Colonic mucosa (tissue), 4 donors: ENCODE data around the gene HEBP1. TPM values are rescaled to one million over a fixed set of nuclear protein-coding genes. Genes with fewer than 3 reads are reported as not detected.

ENCODE experiments used
- DNase-seq: peaks from one replicate; pipeline ENCODE4 v3.0.0-alpha.2; 2020
- H3K27ac ChIP-seq: fragments of 200-600 bp; one replicate; pipeline ENCODE4 v1.8.0; 2021
- H3K27me3 ChIP-seq: fragments of 200-600 bp; one replicate; pipeline ENCODE4 v1.8.0; 2021
- H3K36me3 ChIP-seq: fragments of 200-600 bp; one replicate; pipeline ENCODE4 v1.8.0; 2021
- H3K4me1 ChIP-seq: fragments of 200-600 bp; one replicate; pipeline ENCODE4 v1.8.0; 2021; ENCODE audit warnings: mild to moderate bottlenecking
- H3K4me3 ChIP-seq: fragments of 200-600 bp; one replicate; pipeline ENCODE4 v1.8.0; 2021
- H3K9ac ChIP-seq, 2 donors: one replicate each; pipeline ENCODE4 v1.7.0; 2013; ENCODE audit warnings: control low read depth in 2 of 2, low read depth in 2 of 2, low read length in 2 of 2
- H3K9me3 ChIP-seq: fragments of 200-600 bp; one replicate; pipeline ENCODE4 v1.8.0; 2021
- intact Hi-C: fragments of 100-400 bp; cut with DNase I; formaldehyde crosslinking; loops from one replicate; pipeline ENCODE4 v1.14.1; 2022
- total RNA-seq, 2 donors: library from RNA; stranded (reverse); fragmentation: NEBNext Ultra II Directional in 1 of 2; extraction: Animal tissue kit (Norgen Biotek cat#: 25700) in 1 of 2; gene quantifications; one replicate each; pipeline ENCODE4 v1.2.1, GENCODE V29; 2021
- TF ChIP-seq, protein P1 (sequence below): fragments of 200-600 bp; IDR thresholded peaks from one replicate; pipeline ENCODE4 v1.8.0; 2022; ENCODE audit warnings: antibody characterized with exemption, mild to moderate bottlenecking
- donor health status: healthy.
- donor health status: DM: no; HTN: no; CAD: no.
- donor health status: DM: no; HTN: no; CAD: no.

The HEBP1 gene
- total RNA-seq, 2 donors from 2014 or later = 40.9 to 61.9 TPM

DNA sequence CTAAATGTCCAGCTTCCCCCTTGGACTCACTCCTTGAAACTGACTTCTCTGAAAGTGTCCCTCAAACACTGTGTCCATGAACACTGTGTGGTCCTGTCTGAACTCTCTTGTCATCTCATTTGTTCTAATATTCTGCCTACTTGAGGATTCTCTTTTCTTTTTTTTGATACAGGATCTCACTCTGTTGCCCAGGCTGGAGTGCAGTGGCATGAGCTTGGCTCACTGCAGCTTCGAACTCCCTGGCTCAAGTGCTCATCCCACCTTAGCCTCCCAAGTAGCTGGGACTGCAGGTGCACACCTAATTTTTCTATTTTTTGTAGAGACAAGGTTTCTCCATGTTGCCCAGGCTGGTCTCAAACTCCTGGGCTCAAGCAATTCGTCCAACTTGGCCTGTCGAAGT, 4.9 kb upstream of the HEBP1 start:
- no peak for DNase-seq
- Histone ChIP-seq H3K27ac (no peak overlapping the region), H3K4me3 (no peak overlapping the region), H3K9me3 (no peaks in the 10 kb centered on the region), H3K36me3 (no peaks in the 10 kb centered on the region), H3K27me3 (no peaks in the 10 kb centered on the region), H3K9ac (no peak overlapping the region), H3K4me1 (no peaks in the 10 kb centered on the region)
- intact Hi-C loops = loop anchor here (5.0 to 10.0 kb wide), 2 partner anchors 37 to 90 kb away; partner anchors contain the start of gene FAM234B
- TF ChIP-seq, protein P1, sequence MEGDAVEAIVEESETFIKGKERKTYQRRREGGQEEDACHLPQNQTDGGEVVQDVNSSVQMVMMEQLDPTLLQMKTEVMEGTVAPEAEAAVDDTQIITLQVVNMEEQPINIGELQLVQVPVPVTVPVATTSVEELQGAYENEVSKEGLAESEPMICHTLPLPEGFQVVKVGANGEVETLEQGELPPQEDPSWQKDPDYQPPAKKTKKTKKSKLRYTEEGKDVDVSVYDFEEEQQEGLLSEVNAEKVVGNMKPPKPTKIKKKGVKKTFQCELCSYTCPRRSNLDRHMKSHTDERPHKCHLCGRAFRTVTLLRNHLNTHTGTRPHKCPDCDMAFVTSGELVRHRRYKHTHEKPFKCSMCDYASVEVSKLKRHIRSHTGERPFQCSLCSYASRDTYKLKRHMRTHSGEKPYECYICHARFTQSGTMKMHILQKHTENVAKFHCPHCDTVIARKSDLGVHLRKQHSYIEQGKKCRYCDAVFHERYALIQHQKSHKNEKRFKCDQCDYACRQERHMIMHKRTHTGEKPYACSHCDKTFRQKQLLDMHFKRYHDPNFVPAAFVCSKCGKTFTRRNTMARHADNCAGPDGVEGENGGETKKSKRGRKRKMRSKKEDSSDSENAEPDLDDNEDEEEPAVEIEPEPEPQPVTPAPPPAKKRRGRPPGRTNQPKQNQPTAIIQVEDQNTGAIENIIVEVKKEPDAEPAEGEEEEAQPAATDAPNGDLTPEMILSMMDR = no peak

DNA sequence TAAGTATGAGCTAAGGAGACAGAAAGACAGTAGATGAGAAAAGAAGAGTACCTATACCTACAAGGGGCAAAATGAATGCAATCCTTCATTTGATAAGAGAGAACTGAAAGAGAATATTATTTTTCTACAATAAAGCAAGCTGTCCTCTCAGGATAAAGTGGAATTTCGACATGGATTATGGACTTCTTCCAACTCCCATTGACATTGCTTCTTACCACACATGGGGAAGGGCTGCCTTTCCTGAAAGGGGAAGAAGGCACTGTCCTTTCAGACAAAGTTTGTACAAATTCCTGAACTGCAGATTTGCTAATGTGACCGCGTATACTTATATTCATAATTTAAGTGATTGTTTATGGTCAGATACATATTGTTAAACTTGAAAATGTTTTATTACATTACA, 4.3 kb upstream of the HEBP1 start:
- TF ChIP-seq, protein P1 = no peak
- Histone ChIP-seq H3K27me3 (no peaks in the 10 kb centered on the region), H3K9ac (no peak overlapping the region), H3K27ac (no peak overlapping the region), H3K36me3 (no peaks in the 10 kb centered on the region), H3K4me3 (no peak overlapping the region), H3K9me3 (no peaks in the 10 kb centered on the region), H3K4me1 (no peaks in the 10 kb centered on the region)
- intact Hi-C loops = loop anchor here (5.0 to 10.0 kb wide), 2 partner anchors 38 to 90 kb away; partner anchors contain the start of gene FAM234B
- DNase-seq = no peak

GRCh38 chr12:13002301-13003097, 2.4 kb upstream of the HEBP1 start:
- no peaks in the 10 kb centered on the region for H3K36me3 ChIP-seq
- H3K9me3 ChIP-seq = no peaks in the 10 kb centered on the region
- DNase-seq = no peak
- H3K27me3 ChIP-seq = no peaks in the 10 kb centered on the region
- H3K4me1 ChIP-seq = no peaks in the 10 kb centered on the region
- H3K27ac ChIP-seq = no peak overlapping the region
- intact Hi-C loops = loop anchor here (5.0 to 10.0 kb wide), 2 partner anchors 40 to 92 kb away; partner anchors contain the start of gene FAM234B
- no peak overlapping the region for H3K9ac ChIP-seq
- TF ChIP-seq, protein P1 = no peak
- no peak overlapping the region for H3K4me3 ChIP-seq

GRCh38 chr12:13001775-13002040, 1.6 kb upstream of the HEBP1 start:
- Histone ChIP-seq H3K36me3 (no peaks in the 10 kb centered on the region), H3K27me3 (no peaks in the 10 kb centered on the region), H3K4me3 (peak overlapping the region; percentile 58), H3K9me3 (no peaks in the 10 kb centered on the region), H3K27ac (no peak overlapping the region), H3K9ac (peak overlapping the region; percentile 40 to 71), H3K4me1 (no peaks in the 10 kb centered on the region)
- intact Hi-C loops = loop anchor here (5.0 to 10.0 kb wide), 2 partner anchors 41 to 93 kb away; partner anchors contain the start of gene FAM234B
- no peak for DNase-seq
- TF ChIP-seq, protein P1 = no peak

DNA sequence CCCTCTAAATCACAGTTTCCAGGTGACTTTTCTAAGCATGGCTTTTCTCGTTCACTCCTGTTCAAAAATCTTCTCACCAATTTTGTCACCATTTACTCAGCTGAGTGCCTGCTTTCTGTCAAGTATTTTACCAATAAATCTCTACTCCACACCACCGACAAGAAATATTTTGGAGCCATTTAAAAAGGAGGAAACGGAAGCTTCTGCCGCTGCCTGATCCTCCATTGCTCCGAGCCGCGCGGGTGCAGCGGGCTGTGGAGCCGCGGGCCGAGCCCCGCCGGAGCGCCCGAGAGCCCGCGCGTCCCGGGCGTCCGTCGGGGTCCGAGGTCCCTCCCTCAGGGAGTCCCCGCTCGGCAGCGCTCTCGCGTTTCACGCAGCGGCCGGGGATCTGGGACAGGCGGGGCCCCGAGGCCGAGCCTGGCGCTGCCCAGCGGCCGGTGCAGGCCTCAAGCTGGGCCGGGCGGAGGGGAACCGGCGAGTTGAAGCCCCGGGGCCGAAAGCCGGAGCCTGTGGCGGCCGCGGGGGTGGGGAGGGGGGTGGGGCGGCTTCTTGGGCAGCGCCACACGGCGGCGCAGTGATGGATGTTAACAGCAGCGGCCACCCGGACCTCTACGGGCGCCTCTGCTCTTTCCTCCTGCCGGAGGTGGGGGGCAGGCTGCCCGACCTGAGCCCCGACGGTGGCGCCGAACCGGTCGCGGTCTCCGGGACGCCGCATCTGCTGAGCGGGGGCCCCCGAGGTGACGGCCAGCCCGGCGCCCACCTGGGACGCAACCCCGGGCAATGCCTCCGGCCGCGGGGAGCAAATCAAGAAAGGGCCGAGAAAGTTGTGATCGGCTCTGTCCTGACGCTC, 1.1 kb upstream of the HEBP1 start:
- Histone ChIP-seq H3K27me3 (no peaks in the 10 kb centered on the region), H3K9ac (peak overlapping the region; percentile 71 to 82), H3K4me3 (peak overlapping the region; percentile 58), H3K9me3 (no peaks in the 10 kb centered on the region), H3K27ac (peak overlapping the region; percentile 85), H3K4me1 (no peaks in the 10 kb centered on the region), H3K36me3 (no peaks in the 10 kb centered on the region)
- intact Hi-C loops = loop anchor here (5.0 to 10.0 kb wide), 2 partner anchors 41 to 94 kb away; partner anchors contain the start of gene FAM234B
- TF ChIP-seq, protein P1 = peak; percentile 15
- peak; percentile 42 for DNase-seq
